ENCODE measurements around the gene PLS1. TPM values are rescaled to one million over a fixed set of nuclear protein-coding genes. Genes with fewer than 3 reads are reported as not detected.
A peak's percentile ranks its signal among the peaks of the same experiment; 100 is the strongest.
"Not testable (repeated sequence)": the region's sequence is repeated elsewhere in the genome, so short reads cannot be mapped to it uniquely, and the experiment has no call there.

Gene PLS1
- total RNA-seq (1 to 10 TPM; 1.6 to 2.8 (median 2.0) TPM), polyA plus RNA-seq (1 to 10 TPM; 3.7 to 6.4 TPM), total RNA-seq (3.9 reads per million, percentile 20 among the genes with 10 or more reads in this experiment)

DNA sequence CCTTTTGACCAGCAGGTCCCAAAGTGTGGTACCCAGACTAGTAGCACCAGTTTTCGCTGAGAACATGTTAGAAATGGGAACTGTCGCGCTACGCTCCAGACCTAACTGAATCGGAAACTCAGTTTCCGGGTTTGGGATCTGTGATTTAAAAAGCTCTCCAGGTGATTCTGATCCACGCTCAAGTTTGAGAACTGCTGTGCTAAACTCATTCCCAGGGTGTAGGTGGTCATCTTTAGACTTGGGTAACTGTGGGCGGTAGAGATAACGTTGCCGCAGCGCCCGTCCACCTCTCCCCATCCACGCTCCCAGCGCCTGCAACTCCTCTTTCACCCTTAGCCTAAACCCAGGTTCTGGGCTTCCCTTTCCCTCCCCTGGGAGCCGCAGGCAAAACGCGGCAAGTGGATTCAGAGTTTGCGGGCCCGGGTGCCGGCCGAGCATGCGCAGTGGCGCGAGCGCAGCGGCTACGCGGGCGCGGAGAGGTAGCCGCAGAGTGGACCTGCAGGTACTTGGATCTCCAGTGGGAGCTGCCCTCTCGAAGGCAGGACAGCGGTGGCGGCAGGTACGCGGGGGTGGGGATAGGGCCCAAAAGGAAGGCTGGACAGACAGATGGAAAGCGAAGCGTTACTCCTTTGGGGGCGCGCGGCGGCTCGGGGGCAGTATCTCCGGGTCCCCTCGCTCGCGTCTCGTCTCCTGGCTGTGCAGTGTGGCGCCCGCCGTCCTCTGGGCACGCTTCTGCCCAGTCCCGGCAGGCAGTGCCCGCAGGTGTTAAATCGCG is at the start of gene PLS1:
Gene PLS1, plus strand, starts transcription at position 443 of the 775 bp plus-strand sequence. CDS start 67,845 bp downstream, outside the sequence.
- H3K36me3 Mint-ChIP-seq: peaks cover 0 to 6% (median 0%) of the 10 kb centered on the region in 5 donors
- peak within 1 kb of the TSS; percentile 82 for H3K4me3 ChIP-seq (ENCODE audit: low read length)
- no peaks in the 10 kb centered on the region for H3K27me3 ChIP-seq (ENCODE audit: control insufficient read depth in 2 of 2, insufficient read depth in 2 of 2, low read length in 2 of 2)
- peak within 1 kb of the TSS; percentile 83 to 95 (median 91) for H3K27ac Mint-ChIP-seq
- H3K27me3 Mint-ChIP-seq: peaks cover 0 to 11% (median 0%) of the 10 kb centered on the region in 5 donors
- H3K9me3 Mint-ChIP-seq: peaks cover 0 to 4% (median 0%) of the 10 kb centered on the region in 11 donors
- peak; percentile 91 for ATAC-seq
- no peaks in the 10 kb centered on the region for H3K9me3 ChIP-seq (ENCODE audit: control insufficient read depth in 2 of 3, low read length in 3 of 3)
- ChIA-PET CTCF (interaction anchor here (0.7 kb wide), 1 partner anchor 407 kb away, joined by 3 read pairs; no protein-coding TSS in a partner anchor), POLR2A (interaction anchor here (0.6 to 5.0 kb wide), 4 partner anchors 15 to 406 kb away, joined by 3 to 30 read pairs (median 4); partner anchors contain the start of gene ATR)
- peak within 1 kb of the TSS; percentile 67 for H3K27ac ChIP-seq (ENCODE audit: low read depth, low read length)
- DNase-seq: peak; percentile 74 to 97 (median 85)
- peaks cover 0 to 8% (median 0%) of the 10 kb centered on the region in 3 experiments for H3K36me3 ChIP-seq (ENCODE audit: control insufficient read depth in 2 of 3, insufficient read depth in 3 of 3, low read length in 3 of 3)
- H3K4me3 Mint-ChIP-seq: peak within 1 kb of the TSS; percentile 96 to 100 (median 98)
- peaks cover 0 to 3% of the 10 kb centered on the region in 2 donors for H3K4me1 ChIP-seq (ENCODE audit: control insufficient read depth in 2 of 2, insufficient read depth in 2 of 2, low read length in 2 of 2)
- intact Hi-C loops (cut with micrococcal nuclease): loop anchor here (1.0 to 5.0 kb wide), 7 partner anchors 9 to 1376 kb away; partner anchors contain the start of genes ATR (in 2 of the 2), TRPC1 (in 2 of the 2), DIPK2A (in 1 of the 2) and U2SURP (in 1 of the 2)
- peaks cover 0 to 32% (median 20%) of the 10 kb centered on the region in 7 donors for H3K4me1 Mint-ChIP-seq

- H3K36me3 ChIP-seq (ENCODE audit: control insufficient read depth in 2 of 3, insufficient read depth in 3 of 3, low read length in 3 of 3): peaks cover 0 to 65% (median 8%) of the 10 kb centered on the region in 3 experiments
- no peaks in the 10 kb centered on the region for H3K27me3 ChIP-seq (ENCODE audit: control insufficient read depth in 2 of 2, insufficient read depth in 2 of 2, low read length in 2 of 2)
- ChIA-PET POLR2A (no interaction called here), CTCF (no interaction called here)
- Mint-ChIP-seq H3K4me3 (no peak overlapping the region), H3K9me3 (peaks cover 0 to 6% (median 0%) of the 10 kb centered on the region in 11 donors), H3K36me3 (peaks cover 18 to 42% (median 36%) of the 10 kb centered on the region in 5 donors), H3K27me3 (no peaks in the 10 kb centered on the region), H3K4me1 (peaks cover 0 to 3% (median 0%) of the 10 kb centered on the region in 7 donors), H3K27ac (no peak overlapping the region)
- H3K27ac ChIP-seq (ENCODE audit: low read depth, low read length): no peak overlapping the region
- ATAC-seq: no peak
- H3K9me3 ChIP-seq (ENCODE audit: control insufficient read depth in 2 of 3, low read length in 3 of 3): no peaks in the 10 kb centered on the region
- no peak overlapping the region for H3K4me3 ChIP-seq (ENCODE audit: low read length)
- intact Hi-C loops (cut with micrococcal nuclease): no loop called here
- no peaks in the 10 kb centered on the region for H3K4me1 ChIP-seq (ENCODE audit: control insufficient read depth in 2 of 2, insufficient read depth in 2 of 2, low read length in 2 of 2)
- DNase-seq: no peak
Measured at GRCh38 chr3:142549986-142550385, 46.2 kb upstream of the PLS1 start.

GRCh38 chr3:142552579-142552978 is 43.6 kb upstream of the PLS1 start:
- CTCF ChIA-PET; DNase-seq; H3K9me3 Mint-ChIP-seq; H3K27ac ChIP-seq (ENCODE audit: low read depth, low read length); H3K4me3 ChIP-seq (ENCODE audit: low read length); ATAC-seq; H3K27me3 ChIP-seq (ENCODE audit: control insufficient read depth in 2 of 2, insufficient read depth in 2 of 2, low read length in 2 of 2); H3K4me1 Mint-ChIP-seq; H3K4me1 ChIP-seq (ENCODE audit: control insufficient read depth in 2 of 2, insufficient read depth in 2 of 2, low read length in 2 of 2); H3K27ac Mint-ChIP-seq; H3K4me3 Mint-ChIP-seq; POLR2A ChIA-PET; H3K27me3 Mint-ChIP-seq; intact Hi-C loops (cut with micrococcal nuclease); H3K9me3 ChIP-seq (ENCODE audit: control insufficient read depth in 2 of 3, low read length in 3 of 3): not testable (repeated sequence)
- peaks cover 18 to 62% (median 46%) of the 10 kb centered on the region in 5 donors for H3K36me3 Mint-ChIP-seq
- H3K36me3 ChIP-seq (ENCODE audit: control insufficient read depth in 2 of 3, insufficient read depth in 3 of 3, low read length in 3 of 3): peaks cover 0 to 75% (median 13%) of the 10 kb centered on the region in 3 experiments

DNA sequence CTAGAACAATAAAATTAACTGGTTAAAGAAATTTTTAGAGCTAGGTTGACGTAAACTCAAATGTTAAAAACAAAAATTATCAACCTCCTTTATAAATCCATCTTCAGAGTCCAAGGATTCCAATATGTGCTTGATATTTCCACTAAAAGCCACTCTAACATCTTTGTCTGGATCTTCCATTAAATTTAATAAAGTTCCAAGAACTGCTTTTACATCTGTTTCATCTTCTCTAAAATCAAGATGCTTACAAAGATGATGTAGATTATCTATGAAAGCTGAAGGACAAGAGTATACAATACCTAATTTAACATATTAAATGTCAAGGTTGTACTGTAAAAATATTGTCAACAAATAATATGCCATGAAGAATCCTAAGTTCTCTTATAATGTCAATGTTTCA is 42.5 kb upstream of the PLS1 start:
- H3K27me3 ChIP-seq (ENCODE audit: control insufficient read depth in 2 of 2, insufficient read depth in 2 of 2, low read length in 2 of 2): no peaks in the 10 kb centered on the region
- no peak overlapping the region for H3K4me3 ChIP-seq (ENCODE audit: low read length)
- H3K4me3 Mint-ChIP-seq: no peak overlapping the region
- no peak for DNase-seq
- ATAC-seq: no peak
- peaks cover 0 to 68% (median 13%) of the 10 kb centered on the region in 3 experiments for H3K36me3 ChIP-seq (ENCODE audit: control insufficient read depth in 2 of 3, insufficient read depth in 3 of 3, low read length in 3 of 3)
- H3K27ac ChIP-seq (ENCODE audit: low read depth, low read length): no peak overlapping the region
- peaks cover 0 to 6% (median 0%) of the 10 kb centered on the region in 11 donors for H3K9me3 Mint-ChIP-seq
- peaks cover 0 to 3% (median 0%) of the 10 kb centered on the region in 7 donors for H3K4me1 Mint-ChIP-seq
- H3K27me3 Mint-ChIP-seq: no peaks in the 10 kb centered on the region
- ChIA-PET CTCF (no interaction called here), POLR2A (interaction anchor here (0.6 kb wide), 1 partner anchor 35 kb away, joined by 3 read pairs; no protein-coding TSS in a partner anchor)
- intact Hi-C loops (cut with micrococcal nuclease): no loop called here
- peaks cover 18 to 63% (median 44%) of the 10 kb centered on the region in 5 donors for H3K36me3 Mint-ChIP-seq
- no peaks in the 10 kb centered on the region for H3K4me1 ChIP-seq (ENCODE audit: control insufficient read depth in 2 of 2, insufficient read depth in 2 of 2, low read length in 2 of 2)
- H3K27ac Mint-ChIP-seq: no peak overlapping the region
- H3K9me3 ChIP-seq (ENCODE audit: control insufficient read depth in 2 of 3, low read length in 3 of 3): no peaks in the 10 kb centered on the region

DNA sequence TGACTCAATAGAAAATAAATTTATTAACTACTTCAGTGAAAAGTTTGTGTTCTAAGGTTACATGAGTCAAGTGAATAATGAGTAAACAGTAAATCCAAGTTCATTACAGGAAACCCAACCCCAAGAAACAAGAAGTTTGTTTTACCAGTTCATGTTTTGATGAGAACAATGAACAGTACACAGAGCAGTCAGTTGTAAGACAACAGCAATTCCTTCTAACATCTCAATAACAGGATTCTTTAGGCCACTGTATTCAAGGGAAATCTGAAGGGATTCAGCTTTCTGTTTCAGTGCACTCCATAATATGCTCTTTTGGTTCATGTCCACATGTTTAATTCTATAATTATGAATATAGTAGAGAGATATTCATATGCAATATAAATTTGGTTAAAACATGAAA is 36.1 kb upstream of the PLS1 start:
- Mint-ChIP-seq H3K27me3 (no peaks in the 10 kb centered on the region), H3K36me3 (peaks cover 0 to 45% (median 27%) of the 10 kb centered on the region in 5 donors), H3K9me3 (no peaks in the 10 kb centered on the region), H3K27ac (no peak overlapping the region), H3K4me3 (no peak overlapping the region), H3K4me1 (peaks cover 0 to 7% (median 0%) of the 10 kb centered on the region in 7 donors)
- Histone ChIP-seq H3K27ac (ENCODE audit: low read depth, low read length) (no peak overlapping the region), H3K4me3 (ENCODE audit: low read length) (no peak overlapping the region), H3K9me3 (ENCODE audit: control insufficient read depth in 2 of 3, low read length in 3 of 3) (no peaks in the 10 kb centered on the region), H3K27me3 (ENCODE audit: control insufficient read depth in 2 of 2, insufficient read depth in 2 of 2, low read length in 2 of 2) (no peaks in the 10 kb centered on the region), H3K4me1 (ENCODE audit: control insufficient read depth in 2 of 2, insufficient read depth in 2 of 2, low read length in 2 of 2) (no peaks in the 10 kb centered on the region), H3K36me3 (ENCODE audit: control insufficient read depth in 2 of 3, insufficient read depth in 3 of 3, low read length in 3 of 3) (peaks cover 5 to 47% (median 16%) of the 10 kb centered on the region in 3 experiments)
- DNase-seq: no peak
- no peak for ATAC-seq
- ChIA-PET POLR2A (no interaction called here), CTCF (no interaction called here)
- intact Hi-C loops (cut with micrococcal nuclease): no loop called here

DNA sequence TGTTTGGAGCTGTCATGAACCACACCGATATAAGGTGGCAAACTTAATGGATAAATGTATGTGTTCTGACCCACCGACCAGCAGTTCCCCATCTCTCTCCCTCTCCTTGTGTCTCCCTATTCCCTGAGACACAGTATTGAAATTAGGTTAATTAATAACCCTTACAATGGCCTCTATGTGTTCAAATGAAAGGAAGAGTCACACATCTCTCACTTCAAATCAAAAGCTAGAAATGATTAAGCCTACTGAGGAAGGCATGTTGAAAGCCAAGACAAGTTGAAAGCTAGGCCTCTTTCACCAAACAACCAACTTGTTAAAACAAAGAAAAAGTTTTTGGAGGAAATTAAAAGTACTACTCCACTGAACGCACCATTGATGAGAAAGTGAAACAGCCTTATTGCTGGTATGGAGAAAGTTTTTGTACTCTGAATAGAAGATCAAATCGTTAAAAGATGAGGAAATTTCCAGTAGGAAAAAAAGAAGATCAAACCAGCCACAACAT is 32.6 kb upstream of the PLS1 start:
- POLR2A ChIA-PET: no interaction called here
- no peak overlapping the region for H3K27ac ChIP-seq (ENCODE audit: low read depth, low read length)
- Mint-ChIP-seq H3K27ac (no peak overlapping the region), H3K4me3 (no peak overlapping the region), H3K27me3 (no peaks in the 10 kb centered on the region), H3K36me3 (peaks cover 0 to 37% (median 25%) of the 10 kb centered on the region in 5 donors), H3K9me3 (peaks cover 0 to 1% (median 0%) of the 10 kb centered on the region in 11 donors), H3K4me1 (peaks cover 0 to 16% (median 11%) of the 10 kb centered on the region in 7 donors)
- no peaks in the 10 kb centered on the region for H3K9me3 ChIP-seq (ENCODE audit: control insufficient read depth in 2 of 3, low read length in 3 of 3)
- DNase-seq (no peak), ATAC-seq (no peak)
- peaks cover 5 to 39% (median 15%) of the 10 kb centered on the region in 3 experiments for H3K36me3 ChIP-seq (ENCODE audit: control insufficient read depth in 2 of 3, insufficient read depth in 3 of 3, low read length in 3 of 3)
- intact Hi-C loops (cut with micrococcal nuclease): no loop called here
- CTCF ChIA-PET: no interaction called here
- H3K4me3 ChIP-seq (ENCODE audit: low read length): no peak overlapping the region
- no peaks in the 10 kb centered on the region for H3K4me1 ChIP-seq (ENCODE audit: control insufficient read depth in 2 of 2, insufficient read depth in 2 of 2, low read length in 2 of 2)
- no peaks in the 10 kb centered on the region for H3K27me3 ChIP-seq (ENCODE audit: control insufficient read depth in 2 of 2, insufficient read depth in 2 of 2, low read length in 2 of 2)

All from naive thymus-derived CD4-positive, alpha-beta T cell (primary cell).